ENCODE results near the gene PIK3C3. TPM values are rescaled to one million over a fixed set of nuclear protein-coding genes. Genes with fewer than 3 reads are reported as not detected.

PIK3C3 gene
- total RNA-seq, 1 donor = 67.4 TPM

DNA sequence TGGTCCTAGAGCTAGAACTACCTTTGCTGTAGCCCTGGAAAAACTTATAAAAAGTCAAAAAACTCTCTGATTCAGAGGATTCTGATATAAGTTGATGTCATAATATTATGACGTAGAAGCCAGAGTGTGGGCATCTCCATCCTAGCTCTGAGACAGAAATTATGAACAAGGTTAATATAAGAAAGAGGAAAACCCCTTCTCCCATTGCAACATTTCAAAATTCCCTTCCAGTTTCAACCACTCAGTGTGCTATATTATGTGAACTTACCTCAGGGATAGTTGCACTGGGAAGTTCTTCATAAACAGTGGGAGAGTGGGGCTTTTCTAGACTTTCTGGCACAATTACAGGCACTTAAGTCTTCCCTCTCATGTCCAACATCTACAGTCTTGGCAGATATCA, 171.6 kb downstream of the PIK3C3 start:
- no peak overlapping the region for H3K4me3 ChIP-seq (ENCODE audit: low read depth, low read length)
- no peak for DNase-seq (ENCODE audit: low read depth)
- TF ChIP-seq, protein P1, sequence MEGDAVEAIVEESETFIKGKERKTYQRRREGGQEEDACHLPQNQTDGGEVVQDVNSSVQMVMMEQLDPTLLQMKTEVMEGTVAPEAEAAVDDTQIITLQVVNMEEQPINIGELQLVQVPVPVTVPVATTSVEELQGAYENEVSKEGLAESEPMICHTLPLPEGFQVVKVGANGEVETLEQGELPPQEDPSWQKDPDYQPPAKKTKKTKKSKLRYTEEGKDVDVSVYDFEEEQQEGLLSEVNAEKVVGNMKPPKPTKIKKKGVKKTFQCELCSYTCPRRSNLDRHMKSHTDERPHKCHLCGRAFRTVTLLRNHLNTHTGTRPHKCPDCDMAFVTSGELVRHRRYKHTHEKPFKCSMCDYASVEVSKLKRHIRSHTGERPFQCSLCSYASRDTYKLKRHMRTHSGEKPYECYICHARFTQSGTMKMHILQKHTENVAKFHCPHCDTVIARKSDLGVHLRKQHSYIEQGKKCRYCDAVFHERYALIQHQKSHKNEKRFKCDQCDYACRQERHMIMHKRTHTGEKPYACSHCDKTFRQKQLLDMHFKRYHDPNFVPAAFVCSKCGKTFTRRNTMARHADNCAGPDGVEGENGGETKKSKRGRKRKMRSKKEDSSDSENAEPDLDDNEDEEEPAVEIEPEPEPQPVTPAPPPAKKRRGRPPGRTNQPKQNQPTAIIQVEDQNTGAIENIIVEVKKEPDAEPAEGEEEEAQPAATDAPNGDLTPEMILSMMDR (IDR thresholded peaks at IDR 0.05; ENCODE audit: insufficient read depth, low read depth, low read length) = no peak

DNA sequence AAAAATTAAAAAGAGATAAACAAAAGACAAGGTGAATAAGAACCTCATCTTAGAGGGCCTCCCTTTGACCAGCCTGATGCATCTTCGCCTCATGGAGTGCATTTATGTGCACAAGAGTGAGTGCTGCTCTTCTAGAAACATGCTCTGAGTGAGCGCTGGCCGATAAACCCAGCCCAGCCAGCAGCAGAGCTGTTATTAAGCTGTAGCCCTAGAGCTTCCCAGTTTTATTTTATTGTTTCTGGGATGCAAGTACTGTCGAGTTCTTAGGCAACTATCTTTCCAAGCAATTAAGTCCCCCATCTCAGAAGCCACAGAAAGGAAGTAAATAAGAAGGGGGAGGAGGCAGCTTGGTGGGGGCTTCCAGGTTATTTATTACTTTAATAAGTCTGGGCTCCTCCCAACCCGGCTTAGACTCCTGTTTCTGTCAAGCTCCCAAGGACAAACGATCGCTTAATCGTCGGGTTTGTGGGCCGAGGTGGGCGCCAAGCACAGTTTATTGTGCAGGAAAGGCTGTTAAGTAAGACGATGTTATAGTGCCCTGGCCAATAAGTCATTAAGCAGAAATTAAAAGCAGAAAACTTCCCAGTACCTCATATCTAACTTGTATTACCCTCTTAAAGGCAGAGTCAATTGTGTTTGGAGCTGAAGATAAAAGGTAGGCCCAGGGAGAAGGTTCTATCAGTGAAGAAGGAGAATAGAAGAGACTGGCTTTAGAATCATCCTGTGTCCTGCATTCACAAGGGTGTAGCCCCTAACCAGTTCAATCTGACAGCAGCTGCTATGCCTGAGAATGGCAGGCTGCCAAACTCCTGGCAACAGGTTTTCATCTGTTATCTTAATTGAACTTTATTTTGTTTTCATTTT, 176.3 kb downstream of the PIK3C3 start:
- H3K4me3 ChIP-seq (ENCODE audit: low read depth, low read length) = no peak overlapping the region
- DNase-seq (ENCODE audit: low read depth) = no peak
- TF ChIP-seq, protein P1 (IDR thresholded peaks at IDR 0.05; ENCODE audit: insufficient read depth, low read depth, low read length) = no peak

DNA sequence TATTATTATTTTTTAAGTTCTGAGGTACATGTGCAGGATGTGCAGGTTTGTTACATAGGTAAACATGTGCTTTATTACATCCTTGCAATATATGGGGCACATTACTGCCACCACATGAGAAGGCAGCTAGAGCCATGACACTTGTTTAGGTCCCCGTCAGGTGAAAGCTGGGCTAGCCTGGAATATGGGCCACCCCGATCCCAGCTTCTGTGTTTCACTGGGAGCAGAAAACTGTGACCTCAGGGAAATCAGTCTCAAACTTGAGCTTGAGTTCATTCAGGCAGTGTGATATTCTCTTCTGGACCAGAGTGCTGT, 176.9 kb downstream of the PIK3C3 start:
- no peak overlapping the region for H3K4me3 ChIP-seq (ENCODE audit: low read depth, low read length)
- no peak for DNase-seq (ENCODE audit: low read depth)
- TF ChIP-seq, protein P1 (IDR thresholded peaks at IDR 0.05; ENCODE audit: insufficient read depth, low read depth, low read length) = no peak
